Measurements from ENCODE around the gene PXDN.

PXDN gene

GRCh38 chr2:1747065-1747941, 3.0 kb upstream of the PXDN start (continued):
- TF ChIP-seq, protein P1, sequence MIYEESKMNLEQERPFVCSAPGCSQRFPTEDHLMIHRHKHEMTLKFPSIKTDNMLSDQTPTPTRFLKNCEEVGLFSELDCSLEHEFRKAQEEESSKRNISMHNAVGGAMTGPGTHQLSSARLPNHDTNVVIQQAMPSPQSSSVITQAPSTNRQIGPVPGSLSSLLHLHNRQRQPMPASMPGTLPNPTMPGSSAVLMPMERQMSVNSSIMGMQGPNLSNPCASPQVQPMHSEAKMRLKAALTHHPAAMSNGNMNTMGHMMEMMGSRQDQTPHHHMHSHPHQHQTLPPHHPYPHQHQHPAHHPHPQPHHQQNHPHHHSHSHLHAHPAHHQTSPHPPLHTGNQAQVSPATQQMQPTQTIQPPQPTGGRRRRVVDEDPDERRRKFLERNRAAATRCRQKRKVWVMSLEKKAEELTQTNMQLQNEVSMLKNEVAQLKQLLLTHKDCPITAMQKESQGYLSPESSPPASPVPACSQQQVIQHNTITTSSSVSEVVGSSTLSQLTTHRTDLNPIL (CRISPR knock-in tag; IDR thresholded peaks at IDR 0.05; ENCODE audit: low read depth) = no peak
- TF ChIP-seq ESRRG (CRISPR knock-in tag; IDR thresholded peaks at IDR 0.05) (no peak), TCF4 (CRISPR knock-in tag; IDR thresholded peaks at IDR 0.05; ENCODE audit: borderline replicate concordance) (no peak), TOX (CRISPR knock-in tag; IDR thresholded peaks at IDR 0.05; ENCODE audit: borderline replicate concordance) (no peak)
- TF ChIP-seq, protein P2, sequence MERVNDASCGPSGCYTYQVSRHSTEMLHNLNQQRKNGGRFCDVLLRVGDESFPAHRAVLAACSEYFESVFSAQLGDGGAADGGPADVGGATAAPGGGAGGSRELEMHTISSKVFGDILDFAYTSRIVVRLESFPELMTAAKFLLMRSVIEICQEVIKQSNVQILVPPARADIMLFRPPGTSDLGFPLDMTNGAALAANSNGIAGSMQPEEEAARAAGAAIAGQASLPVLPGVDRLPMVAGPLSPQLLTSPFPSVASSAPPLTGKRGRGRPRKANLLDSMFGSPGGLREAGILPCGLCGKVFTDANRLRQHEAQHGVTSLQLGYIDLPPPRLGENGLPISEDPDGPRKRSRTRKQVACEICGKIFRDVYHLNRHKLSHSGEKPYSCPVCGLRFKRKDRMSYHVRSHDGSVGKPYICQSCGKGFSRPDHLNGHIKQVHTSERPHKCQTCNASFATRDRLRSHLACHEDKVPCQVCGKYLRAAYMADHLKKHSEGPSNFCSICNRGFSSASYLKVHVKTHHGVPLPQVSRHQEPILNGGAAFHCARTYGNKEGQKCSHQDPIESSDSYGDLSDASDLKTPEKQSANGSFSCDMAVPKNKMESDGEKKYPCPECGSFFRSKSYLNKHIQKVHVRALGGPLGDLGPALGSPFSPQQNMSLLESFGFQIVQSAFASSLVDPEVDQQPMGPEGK (CRISPR knock-in tag; IDR thresholded peaks at IDR 0.05; ENCODE audit: borderline replicate concordance) = no peak

GRCh38 chr2:1746174-1747064, 2.1 kb upstream of the PXDN start:
- ATAC-seq = no peak
- TF ChIP-seq GLIS3 (CRISPR knock-in tag; IDR thresholded peaks at IDR 0.05) = no peak
- no peak for TF ChIP-seq RARB (CRISPR knock-in tag; IDR thresholded peaks at IDR 0.05)
- TF ChIP-seq TOX (CRISPR knock-in tag; IDR thresholded peaks at IDR 0.05; ENCODE audit: borderline replicate concordance) = no peak
- no peak for TF ChIP-seq ZFP30 (CRISPR knock-in tag; IDR thresholded peaks at IDR 0.05)
- TF ChIP-seq ZFP3 (CRISPR knock-in tag; IDR thresholded peaks at IDR 0.05) = no peak
- TF ChIP-seq SNAI2 (CRISPR knock-in tag; IDR thresholded peaks at IDR 0.05) = no peak
- TF ChIP-seq TCF4 (CRISPR knock-in tag; IDR thresholded peaks at IDR 0.05; ENCODE audit: borderline replicate concordance) = no peak
- TF ChIP-seq, protein P2 (CRISPR knock-in tag; IDR thresholded peaks at IDR 0.05; ENCODE audit: borderline replicate concordance) = no peak
- no peak for TF ChIP-seq ESRRG (CRISPR knock-in tag; IDR thresholded peaks at IDR 0.05)
- TF ChIP-seq ARNTL (CRISPR knock-in tag; IDR thresholded peaks at IDR 0.05; ENCODE audit: borderline replicate concordance, low read depth) = no peak
- TF ChIP-seq, protein P1 (CRISPR knock-in tag; IDR thresholded peaks at IDR 0.05; ENCODE audit: low read depth) = no peak
- TF ChIP-seq CSDC2 (CRISPR knock-in tag; IDR thresholded peaks at IDR 0.05) = no peak
- no peak for TF ChIP-seq BACH2 (CRISPR knock-in tag; IDR thresholded peaks at IDR 0.05; ENCODE audit: borderline replicate concordance)
- no peak for TF ChIP-seq TSHZ2 (CRISPR knock-in tag; IDR thresholded peaks at IDR 0.05)

DNA sequence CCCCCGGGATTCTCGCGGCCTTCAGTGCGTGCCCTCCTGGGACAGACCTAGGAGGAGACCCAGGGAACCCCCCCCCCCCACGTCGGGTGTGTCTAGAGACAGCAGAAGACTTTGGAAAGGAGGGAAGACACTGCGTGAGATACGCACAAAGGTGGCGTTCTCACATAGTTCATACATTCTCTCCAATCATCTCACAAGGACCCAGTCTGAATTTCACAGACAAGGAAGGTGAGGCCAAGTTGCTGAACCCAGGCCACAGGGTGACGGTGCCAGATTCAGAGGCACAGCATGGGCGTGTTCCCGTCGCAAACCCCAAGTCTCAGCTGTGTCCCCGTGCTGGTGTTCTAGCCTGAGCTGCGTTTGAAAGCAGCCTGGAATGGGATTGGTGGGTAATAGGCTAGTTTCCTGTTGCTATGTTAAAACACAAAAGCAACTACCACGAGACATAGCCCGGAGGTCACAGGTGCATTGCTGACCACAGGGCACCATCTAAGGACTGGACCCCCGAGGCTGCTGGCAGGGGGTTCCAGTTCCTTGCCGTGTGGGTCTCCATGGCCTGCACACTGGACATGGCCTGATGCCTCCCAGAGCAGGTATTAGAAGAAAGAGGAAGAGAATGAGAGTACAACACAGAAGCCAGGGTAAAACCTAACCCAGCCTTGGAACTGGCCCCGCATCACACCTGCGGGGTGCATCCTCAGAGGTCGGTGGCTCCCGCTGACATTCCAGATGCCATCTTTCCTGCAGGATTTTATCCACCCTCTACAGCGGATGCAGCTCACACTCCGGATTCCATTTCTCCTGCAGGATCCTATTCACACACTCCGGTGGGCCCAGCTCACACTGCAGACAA, 1.1 kb upstream of the PXDN start:
- no peak for ATAC-seq
- TF ChIP-seq GLIS3 (CRISPR knock-in tag; IDR thresholded peaks at IDR 0.05) = no peak
- TF ChIP-seq PPARA (CRISPR knock-in tag; IDR thresholded peaks at IDR 0.05; ENCODE audit: borderline replicate concordance) = no peak
- no peak for TF ChIP-seq TOX (CRISPR knock-in tag; IDR thresholded peaks at IDR 0.05; ENCODE audit: borderline replicate concordance)
- TF ChIP-seq RARB (CRISPR knock-in tag; IDR thresholded peaks at IDR 0.05) = no peak
- no peak for TF ChIP-seq BACH2 (CRISPR knock-in tag; IDR thresholded peaks at IDR 0.05; ENCODE audit: borderline replicate concordance)
- no peak for TF ChIP-seq ZFP3 (CRISPR knock-in tag; IDR thresholded peaks at IDR 0.05)
- no peak for TF ChIP-seq OSR1 (CRISPR knock-in tag; IDR thresholded peaks at IDR 0.05)
- TF ChIP-seq, protein P2 (CRISPR knock-in tag; IDR thresholded peaks at IDR 0.05; ENCODE audit: borderline replicate concordance) = no peak
- TF ChIP-seq CSDC2 (CRISPR knock-in tag; IDR thresholded peaks at IDR 0.05) = no peak
- TF ChIP-seq, protein P1 (CRISPR knock-in tag; IDR thresholded peaks at IDR 0.05; ENCODE audit: low read depth) = no peak
- TF ChIP-seq SNAI2 (CRISPR knock-in tag; IDR thresholded peaks at IDR 0.05) = no peak
